ENCODE data around the gene UBL4A. TPM values are rescaled to one million over a fixed set of nuclear protein-coding genes. Genes with fewer than 3 reads are reported as not detected.

Gene UBL4A
- total and polyA plus RNA-seq, 9 of the 15 experiments (the other 6 are each of a cell fraction or from before 2014, with no cell fraction given), result 15.2 to 140 (median 100) TPM

- 96% methylated on average over 18 of the region's 37 CpGs for WGBS (ENCODE audit: insufficient coverage, low coverage, missing lambda C conversion rate)
- no peaks in the 10 kb centered on the region for H3K27me3 ChIP-seq (ENCODE audit: control insufficient read depth in 2 of 2, insufficient read depth in 2 of 2, low read length in 2 of 2)
- CTCF ChIA-PET (ENCODE audit: low intra/inter-chr PET ratio), result no interaction called here
- H3K27ac ChIP-seq (ENCODE audit: extremely low read depth, low read depth, low read length), result no peak overlapping the region
- no peaks in the 10 kb centered on the region; the same call in 1 of the 2 replicates for H4K20me1 ChIP-seq (replicated peaks; ENCODE audit: control insufficient read depth, insufficient read depth, low read length)
- ATAC-seq, result no peak
- no peak for DNase-seq (ENCODE audit: extremely low read depth in 1 of 4, low spot score in 3 of 4)
- no peak for FAIRE-seq
- H2AFZ ChIP-seq (ENCODE audit: low read depth, low read length), result no peak overlapping the region
- POLR2A ChIA-PET, result interaction anchor here (0.6 to 1.2 kb wide), 3 partner anchors 13 to 81 kb away, joined by 3 to 5 read pairs (median 4); no protein-coding TSS in a partner anchor
- no peak overlapping the region; a peak in 1 of 4 replicates for H3K9ac ChIP-seq (ENCODE audit: insufficient read depth in 1 of 2, low read depth in 2 of 2, low read length in 2 of 2)
- no peaks in the 10 kb centered on the region; the same call in 1 of the 2 replicates for H3K9me3 ChIP-seq (replicated peaks; ENCODE audit: control insufficient read depth, insufficient read depth, low read depth, low read length)
- TF ChIP-seq, protein P1, sequence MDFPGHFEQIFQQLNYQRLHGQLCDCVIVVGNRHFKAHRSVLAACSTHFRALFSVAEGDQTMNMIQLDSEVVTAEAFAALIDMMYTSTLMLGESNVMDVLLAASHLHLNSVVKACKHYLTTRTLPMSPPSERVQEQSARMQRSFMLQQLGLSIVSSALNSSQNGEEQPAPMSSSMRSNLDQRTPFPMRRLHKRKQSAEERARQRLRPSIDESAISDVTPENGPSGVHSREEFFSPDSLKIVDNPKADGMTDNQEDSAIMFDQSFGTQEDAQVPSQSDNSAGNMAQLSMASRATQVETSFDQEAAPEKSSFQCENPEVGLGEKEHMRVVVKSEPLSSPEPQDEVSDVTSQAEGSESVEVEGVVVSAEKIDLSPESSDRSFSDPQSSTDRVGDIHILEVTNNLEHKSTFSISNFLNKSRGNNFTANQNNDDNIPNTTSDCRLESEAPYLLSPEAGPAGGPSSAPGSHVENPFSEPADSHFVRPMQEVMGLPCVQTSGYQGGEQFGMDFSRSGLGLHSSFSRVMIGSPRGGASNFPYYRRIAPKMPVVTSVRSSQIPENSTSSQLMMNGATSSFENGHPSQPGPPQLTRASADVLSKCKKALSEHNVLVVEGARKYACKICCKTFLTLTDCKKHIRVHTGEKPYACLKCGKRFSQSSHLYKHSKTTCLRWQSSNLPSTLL (IDR thresholded peaks at IDR 0.05), result no peak
- no peak for TF ChIP-seq ZBTB7A (IDR thresholded peaks at IDR 0.05; ENCODE audit: borderline replicate concordance, control insufficient read depth, low read depth, low read length)
- no peak for TF ChIP-seq SMARCB1 (IDR thresholded peaks at IDR 0.05; ENCODE audit: insufficient read length, low read depth)
- no peak for TF ChIP-seq MTF1 (CRISPR knock-in tag; IDR thresholded peaks at IDR 0.05; ENCODE audit: borderline replicate concordance)
- no peak for TF ChIP-seq NR4A1 (CRISPR knock-in tag; IDR thresholded peaks at IDR 0.05)
- TF ChIP-seq NR4A1 (tag; IDR thresholded peaks at IDR 0.05), result no peak
- TF ChIP-seq MAFK (IDR thresholded peaks at IDR 0.05; ENCODE audit: low read length), result no peak
- TF ChIP-seq POLR2G (IDR thresholded peaks at IDR 0.05; ENCODE audit: low read depth, low read length), result peak; percentile 53
- no peak for TF ChIP-seq RBM15 (IDR thresholded peaks at IDR 0.05; ENCODE audit: insufficient read depth, low read length)
- no peaks in the 10 kb centered on the region for H3K79me2 ChIP-seq (ENCODE audit: control insufficient read depth, insufficient read depth, low read length)
- peaks cover 8 to 10% of the 10 kb centered on the region in 2 experiments; a peak in 3 of 5 replicates for H3K4me1 ChIP-seq (replicated peaks in 1 of 2; ENCODE audit: control insufficient read depth in 2 of 2, insufficient read depth in 2 of 2, low read length in 2 of 2)
- peaks cover 59% of the 10 kb centered on the region; the same call in 2 of the 3 replicates for H3K36me3 ChIP-seq (ENCODE audit: control insufficient read depth, insufficient read depth, low read length)
- no peak overlapping the region for H3K4me2 ChIP-seq (ENCODE audit: insufficient read depth, low read length)
- H3K9me1 ChIP-seq (ENCODE audit: control insufficient read depth, insufficient read depth, low read length), result no peaks in the 10 kb centered on the region
- TSS peak; percentile 45 for BruUV-seq (replicated peaks)
- in situ Hi-C loops (cut with MboI) (no loop called here), intact Hi-C loops (cut with micrococcal nuclease) (no loop called here)
- H3K4me3 ChIP-seq, result no peak overlapping the region
Measured at GRCh38 chrX:154506483-154507332, 20.3 kb upstream of the UBL4A start.
